HG02981 (cell line): Measurements from ENCODE around the gene SLC35B2.

ENCODE experiments used
- ATAC-seq: cut with Tn5 transposase; IDR thresholded peaks from one replicate; pipeline ENCODE4 v1.9.1; 2021; ENCODE audit warnings: mild to moderate bottlenecking, moderate library complexity; ENCODE audit not compliant: unreplicated experiment

The SLC35B2 gene

GRCh38 chr6:44224029-44224964 is 33.0 kb downstream of the SLC35B2 start:
- peak; percentile 10 for ATAC-seq

DNA sequence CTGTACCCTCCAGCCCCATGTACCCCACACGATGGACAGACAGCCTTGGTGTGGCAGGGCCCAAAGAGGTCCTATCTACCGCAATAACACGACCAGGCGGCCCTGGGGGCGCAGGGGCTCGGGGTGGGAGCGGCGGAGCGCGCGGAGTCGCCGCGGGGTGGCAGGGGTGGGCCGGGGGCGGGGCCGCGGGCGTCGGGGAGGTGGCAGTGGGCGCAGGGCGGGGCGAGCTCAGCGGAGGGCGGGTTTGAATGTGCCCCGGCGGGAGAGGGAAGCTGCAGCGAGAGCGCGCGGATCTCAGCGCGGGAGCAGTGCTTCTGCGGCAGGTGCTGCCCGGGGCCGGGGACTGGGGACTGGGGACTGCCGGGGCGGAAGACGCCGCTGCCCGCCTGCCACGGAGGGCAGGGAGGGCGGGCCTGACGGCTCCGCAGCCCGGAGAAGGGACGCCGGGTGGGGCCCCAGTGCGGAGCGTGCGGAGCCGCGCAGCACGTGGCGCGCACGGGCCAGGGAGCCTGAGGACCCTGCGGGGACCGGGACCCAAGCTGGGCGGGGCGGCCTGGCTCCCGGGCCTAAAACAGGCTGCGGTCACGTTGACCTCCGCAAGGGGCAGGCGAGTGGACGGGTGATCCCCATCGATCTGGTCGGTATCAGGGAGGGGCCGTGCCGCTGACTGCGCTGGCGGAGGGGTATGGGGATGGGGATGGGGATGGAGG is 33.9 kb downstream of the SLC35B2 start, which contains the start of gene SLC29A1:
SLC29A1 (plus strand) TSS at position 277 of the 710 bp plus-strand sequence. CDS start 3,719 bp downstream, outside the sequence.
- peak; percentile 46 for ATAC-seq

- ATAC-seq = peak; percentile 1
These were observed 34.6 kb downstream of the SLC35B2 start for GRCh38 chr6:44222486-44223318.

DNA sequence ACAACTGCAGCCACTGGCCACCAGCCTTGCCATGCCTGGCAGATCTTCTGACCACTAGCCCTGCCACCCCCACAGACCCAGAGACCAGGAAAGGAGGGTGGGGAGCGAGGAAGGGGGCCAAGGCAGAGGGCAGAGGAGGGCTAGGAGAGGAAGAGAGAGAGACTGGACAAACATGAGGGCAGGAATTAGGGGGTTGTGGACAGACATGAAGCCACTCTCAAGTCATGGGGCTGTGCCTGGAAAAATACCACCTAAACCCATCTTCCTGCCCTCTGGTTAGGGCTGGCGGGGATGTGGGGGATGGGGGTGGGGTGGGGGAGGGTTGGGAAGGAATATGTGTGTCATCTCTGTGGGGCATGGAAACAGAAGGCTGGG is 35.4 kb downstream of the SLC35B2 start:
- ATAC-seq = no peak

DNA sequence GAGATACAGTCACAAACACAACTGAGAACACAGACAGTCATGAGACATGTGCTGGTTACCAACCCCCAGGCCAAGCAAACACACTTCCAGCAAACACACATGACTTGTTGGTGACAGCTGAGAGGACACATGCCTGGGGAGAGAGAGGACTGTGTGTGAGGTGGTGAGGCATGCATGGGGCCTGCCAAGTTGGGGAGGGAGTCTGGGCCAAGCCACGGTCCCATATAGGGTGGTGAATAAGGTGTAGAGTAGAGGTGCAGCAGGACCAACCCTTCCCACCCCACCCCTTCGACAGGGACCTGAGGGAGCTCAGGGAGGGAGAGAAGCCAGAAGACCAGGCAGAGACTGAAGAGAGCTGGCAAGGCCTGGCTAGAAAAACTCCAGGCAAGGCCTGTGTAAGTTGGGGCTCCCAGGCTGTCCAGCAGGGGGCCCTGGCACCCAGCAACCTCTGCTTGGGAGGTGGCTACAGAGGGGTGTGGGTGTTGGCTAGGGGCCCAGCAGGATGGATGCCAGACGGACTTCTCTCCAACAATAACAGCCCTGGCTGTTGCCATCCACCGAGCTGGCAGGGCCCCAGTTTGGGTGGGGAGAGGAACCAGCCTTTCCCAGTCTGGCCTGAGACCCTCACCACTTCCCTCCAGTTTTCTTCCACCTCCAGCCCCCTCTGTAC is 35.9 kb downstream of the SLC35B2 start:
- peak; percentile 42 for ATAC-seq

DNA sequence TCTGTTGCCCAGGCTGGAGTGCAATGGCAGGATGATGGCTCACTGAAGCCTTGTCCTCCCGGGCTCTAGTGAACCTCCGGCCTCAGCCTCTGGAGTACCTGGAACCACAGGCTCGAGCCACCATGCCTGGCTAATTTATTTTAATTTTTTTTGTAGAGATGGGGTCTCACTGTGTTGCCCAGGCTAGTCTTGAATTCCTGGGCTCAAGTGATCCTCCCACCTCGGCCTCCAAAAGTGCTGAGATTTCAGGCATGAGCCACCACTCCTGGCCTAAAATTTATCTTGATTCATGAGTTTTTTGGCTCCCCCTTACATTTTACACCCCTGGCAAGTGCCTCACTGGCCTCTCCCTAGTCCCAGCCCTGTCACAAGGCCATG is 36.4 kb downstream of the SLC35B2 start:
- no peak for ATAC-seq

- no peak for ATAC-seq
These were observed 37.2 kb downstream of the SLC35B2 start for GRCh38 chr6:44219815-44220784.

GRCh38 chr6:44219053-44219814 is 38.1 kb downstream of the SLC35B2 start:
- peak; percentile 45 for ATAC-seq

- no peak for ATAC-seq
These were observed 39.8 kb downstream of the SLC35B2 start for GRCh38 chr6:44217332-44218143.

DNA sequence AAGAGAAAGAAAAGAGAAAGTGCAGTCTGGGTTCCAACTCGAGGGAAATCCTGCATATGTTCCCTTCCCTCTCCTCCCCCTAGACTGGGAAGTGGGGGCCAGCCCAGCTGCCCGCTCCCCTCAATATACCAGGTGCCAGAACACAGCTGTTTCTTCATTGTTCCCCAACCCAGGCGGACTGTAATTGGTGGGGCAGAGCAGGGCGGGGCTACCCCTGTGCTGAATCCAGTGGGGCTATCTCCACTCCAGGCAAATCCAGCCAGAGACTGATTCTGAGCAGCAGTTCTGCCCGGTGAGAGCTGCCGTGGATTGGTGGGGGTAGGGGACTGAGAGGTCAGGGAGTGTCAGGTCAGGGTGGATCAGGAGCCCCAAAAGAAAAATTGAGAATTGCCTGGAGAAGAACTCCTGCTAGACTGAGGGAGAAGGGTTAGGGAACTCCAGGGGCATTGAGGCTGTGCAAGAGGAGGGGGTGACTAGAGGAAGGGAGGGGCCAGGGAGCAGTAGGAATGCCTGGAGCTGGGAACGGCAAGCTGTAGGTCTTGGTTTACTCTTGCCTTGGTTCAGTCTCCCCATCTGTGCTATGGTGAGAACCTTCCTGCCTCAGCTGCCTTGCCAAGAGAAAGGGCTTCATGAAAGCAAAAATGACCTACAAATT is 40.5 kb downstream of the SLC35B2 start, which contains the start of gene MYMX:
MYMX (plus strand) TSS at position 250 of the 655 bp plus-strand sequence. CDS start 546 bp downstream, outside the sequence.
- ATAC-seq = no peak

GRCh38 chr6:44214307-44214706 is 43.0 kb downstream of the SLC35B2 start:
- ATAC-seq = no peak

DNA sequence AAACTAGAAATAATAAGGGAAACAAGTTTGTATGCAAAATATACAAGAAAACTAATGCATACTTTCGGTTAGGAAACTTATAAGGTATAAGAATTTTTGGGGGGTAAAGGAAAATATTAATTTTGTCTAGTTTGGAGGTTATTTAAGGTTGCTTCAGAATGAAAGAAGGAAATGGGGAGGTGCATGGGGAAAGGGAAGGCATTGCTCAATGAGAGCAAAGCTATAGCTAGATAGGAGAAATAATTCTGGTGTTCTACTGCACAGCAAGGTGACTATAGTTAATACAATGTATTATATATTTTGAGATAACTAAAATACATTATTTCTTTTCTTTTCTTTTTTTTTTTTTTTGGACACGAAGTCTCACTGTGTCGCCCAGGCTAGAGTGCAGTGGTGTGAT is 46.0 kb downstream of the SLC35B2 start:
- ATAC-seq = no peak

DNA sequence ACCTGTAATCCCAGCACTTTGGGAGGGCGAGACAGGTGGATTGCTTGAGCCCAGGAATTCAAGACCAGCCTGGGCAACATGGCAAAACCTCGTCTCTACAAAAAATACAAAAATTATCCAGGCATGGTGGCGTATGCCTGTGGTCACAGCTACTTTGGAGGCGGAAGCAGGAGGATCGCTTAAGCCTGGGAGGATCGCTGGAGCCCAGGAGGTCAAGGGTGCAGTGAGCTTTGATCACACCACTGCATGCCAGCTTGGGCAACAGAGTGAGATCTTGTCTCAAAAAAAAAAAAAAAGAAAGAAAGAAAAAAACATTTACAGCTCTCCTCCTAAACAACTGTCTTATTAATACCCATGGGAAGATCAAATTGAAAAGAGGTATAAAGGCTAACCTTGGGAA is 49.4 kb downstream of the SLC35B2 start:
- no peak for ATAC-seq
